PFSK-1 (cell line): ENCODE results near the gene DUS1L.

Experiments
- FOXP2 ChIP-seq: optimal IDR thresholded peaks from 2 replicates; pipeline ENCODE3; 2011; ENCODE audit warnings: borderline replicate concordance, control low read depth, inconsistent platforms; ENCODE audit not compliant: insufficient read depth; ENCODE audit errors: extremely low read length, extremely low read depth
- POLR2AphosphoS5 ChIP-seq: IDR thresholded peaks from 2 replicates; pipeline ENCODE4 v1.6.1; 2012; ENCODE audit warnings: low read depth, mild to moderate bottlenecking, control low read depth, low read length, moderate library complexity
- SIN3A ChIP-seq: IDR thresholded peaks from 2 replicates; pipeline ENCODE4 v1.6.1; 2012; ENCODE audit warnings: mild to moderate bottlenecking, low read length, moderate library complexity, borderline replicate concordance; ENCODE audit not compliant: insufficient read depth
- TAF1 ChIP-seq: IDR thresholded peaks from 2 replicates; pipeline ENCODE4 v1.6.1; 2012; ENCODE audit warnings: low read length, control low read depth, borderline replicate concordance; ENCODE audit not compliant: insufficient read depth
- TF ChIP-seq, protein P1 (sequence below), 2 experiments: IDR thresholded peaks; 2 replicates each; pipeline versions ENCODE4 v1.6.1 to v1.8.0; 2011 to 2012; ENCODE audit warnings: low read depth in 2 of 2, low read length in 2 of 2, control low read depth in 1 of 2, inconsistent platforms in 1 of 2, mild to moderate bottlenecking in 1 of 2, moderate library complexity in 1 of 2; ENCODE audit not compliant: insufficient read depth in 1 of 2

DNA sequence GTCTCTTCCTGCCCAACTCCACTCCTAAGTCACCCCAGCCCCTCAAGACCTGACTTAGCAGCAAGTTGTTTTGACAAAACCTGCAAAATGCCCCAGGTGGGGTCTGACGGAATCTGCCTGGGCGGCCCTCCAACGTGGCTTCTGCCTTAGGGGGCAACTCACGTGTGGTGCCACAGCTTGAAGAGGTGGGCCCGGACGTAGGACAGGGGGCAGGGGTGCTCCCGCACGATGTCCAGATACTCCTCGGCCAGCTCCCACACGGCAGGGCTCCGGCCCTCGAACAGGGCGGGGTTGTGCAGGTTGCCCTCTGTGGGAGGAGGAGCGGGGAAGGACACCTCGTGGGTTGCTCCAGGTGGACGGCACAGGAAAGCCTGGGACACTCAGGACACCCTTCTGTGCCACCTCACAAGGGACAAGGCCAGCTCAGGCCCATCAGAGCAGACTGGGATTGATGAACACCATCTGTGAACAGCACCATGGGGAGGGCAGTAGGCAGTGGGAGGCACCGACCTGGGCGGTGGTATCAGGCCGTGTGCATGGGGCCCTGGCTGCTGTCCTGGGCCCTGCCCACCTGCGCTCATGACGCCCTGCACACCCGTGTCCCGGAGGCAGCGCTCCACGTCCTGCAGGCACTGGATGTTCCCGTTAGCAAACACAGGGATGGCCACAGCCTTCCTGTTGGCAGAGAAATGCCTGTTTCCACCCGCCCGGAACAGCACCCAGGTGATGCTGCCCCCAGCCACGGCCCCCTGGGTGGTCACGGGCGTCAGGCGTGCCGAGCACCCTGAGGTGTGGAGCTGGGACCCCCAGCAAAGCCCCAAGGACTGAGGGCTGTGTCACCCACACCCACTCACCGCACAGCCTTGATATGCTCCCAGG, 4.3 kb downstream of the DUS1L start:
- TF ChIP-seq, protein P1, sequence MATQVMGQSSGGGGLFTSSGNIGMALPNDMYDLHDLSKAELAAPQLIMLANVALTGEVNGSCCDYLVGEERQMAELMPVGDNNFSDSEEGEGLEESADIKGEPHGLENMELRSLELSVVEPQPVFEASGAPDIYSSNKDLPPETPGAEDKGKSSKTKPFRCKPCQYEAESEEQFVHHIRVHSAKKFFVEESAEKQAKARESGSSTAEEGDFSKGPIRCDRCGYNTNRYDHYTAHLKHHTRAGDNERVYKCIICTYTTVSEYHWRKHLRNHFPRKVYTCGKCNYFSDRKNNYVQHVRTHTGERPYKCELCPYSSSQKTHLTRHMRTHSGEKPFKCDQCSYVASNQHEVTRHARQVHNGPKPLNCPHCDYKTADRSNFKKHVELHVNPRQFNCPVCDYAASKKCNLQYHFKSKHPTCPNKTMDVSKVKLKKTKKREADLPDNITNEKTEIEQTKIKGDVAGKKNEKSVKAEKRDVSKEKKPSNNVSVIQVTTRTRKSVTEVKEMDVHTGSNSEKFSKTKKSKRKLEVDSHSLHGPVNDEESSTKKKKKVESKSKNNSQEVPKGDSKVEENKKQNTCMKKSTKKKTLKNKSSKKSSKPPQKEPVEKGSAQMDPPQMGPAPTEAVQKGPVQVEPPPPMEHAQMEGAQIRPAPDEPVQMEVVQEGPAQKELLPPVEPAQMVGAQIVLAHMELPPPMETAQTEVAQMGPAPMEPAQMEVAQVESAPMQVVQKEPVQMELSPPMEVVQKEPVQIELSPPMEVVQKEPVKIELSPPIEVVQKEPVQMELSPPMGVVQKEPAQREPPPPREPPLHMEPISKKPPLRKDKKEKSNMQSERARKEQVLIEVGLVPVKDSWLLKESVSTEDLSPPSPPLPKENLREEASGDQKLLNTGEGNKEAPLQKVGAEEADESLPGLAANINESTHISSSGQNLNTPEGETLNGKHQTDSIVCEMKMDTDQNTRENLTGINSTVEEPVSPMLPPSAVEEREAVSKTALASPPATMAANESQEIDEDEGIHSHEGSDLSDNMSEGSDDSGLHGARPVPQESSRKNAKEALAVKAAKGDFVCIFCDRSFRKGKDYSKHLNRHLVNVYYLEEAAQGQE (IDR thresholded peaks at IDR 0.05; ENCODE audit: insufficient read depth in 1 of 2, low read depth in 2 of 2, low read length in 2 of 2) = no peak
- TF ChIP-seq POLR2AphosphoS5 (0 out of 2 replicates have a peak, but pooled peaks have one; percentile 44), TAF1 (no peak), SIN3A (no peak), FOXP2 (no peak)
